K562 (cell line): ENCODE measurements around the gene NKAPL. TPM values are rescaled to one million over a fixed set of nuclear protein-coding genes. Genes with fewer than 3 reads are reported as not detected.
A peak's percentile ranks its signal among the peaks of the same experiment; 100 is the strongest.

Experiments used
- ARID1B ChIP-seq: fragments of 450-650 bp; IDR thresholded peaks from 2 replicates; pipeline ENCODE4 v1.6.1; 2016; ENCODE audit warnings: antibody characterized with exemption, mild to moderate bottlenecking, inconsistent platforms
- CBX1 ChIP-seq: sonication (generic); IDR thresholded peaks from 2 replicates; pipeline ENCODE4 v1.6.1; 2016; ENCODE audit warnings: antibody characterized with exemption, low read depth, mild to moderate bottlenecking
- CCAR2 ChIP-seq: fragments of 200-400 bp; formaldehyde crosslinking; IDR thresholded peaks from 2 replicates; pipeline ENCODE4 v1.6.1; 2017; ENCODE audit warnings: mild to moderate bottlenecking, low read depth, low read length
- DEAF1 ChIP-seq: fragments of 450-650 bp; formaldehyde crosslinking; IDR thresholded peaks from 2 replicates; pipeline ENCODE4 v1.4.0; 2020; ENCODE audit warnings: mild to moderate bottlenecking, moderate library complexity
- DNMT1 ChIP-seq: fragments of 450-650 bp; IDR thresholded peaks from 2 replicates; pipeline ENCODE4 v1.6.1; 2016; ENCODE audit warnings: antibody characterized with exemption, mild to moderate bottlenecking
- HOMEZ ChIP-seq: fragments of 250-450 bp; sonication (Bioruptor Pico); IDR thresholded peaks from 2 replicates; pipeline ENCODE4 v1.4.0; 2020; ENCODE audit warnings: mild to moderate bottlenecking, moderate library complexity
- MEF2A ChIP-seq: IDR thresholded peaks from 2 replicates; pipeline ENCODE4 v1.6.1; 2011; ENCODE audit warnings: low read depth, mild to moderate bottlenecking, low read length, moderate library complexity; ENCODE audit not compliant: control insufficient read depth
- NR2F6 ChIP-seq: fragments of 450-650 bp; formaldehyde crosslinking; IDR thresholded peaks from 2 replicates; pipeline ENCODE4 v1.4.0; 2020; ENCODE audit warnings: mild to moderate bottlenecking
- PHTF2 ChIP-seq: fragments of 250-450 bp; sonication (Bioruptor Pico); IDR thresholded peaks from 2 replicates; pipeline ENCODE4 v1.5.0; 2021; ENCODE audit warnings: mild to moderate bottlenecking
- POLR3A ChIP-seq: IDR thresholded peaks from 2 replicates; pipeline ENCODE4 v1.6.1; 2011; ENCODE audit warnings: borderline replicate concordance, mild to moderate bottlenecking, moderate library complexity; ENCODE audit not compliant: insufficient read length, insufficient read depth; ENCODE audit errors: extremely low read depth
- RBM17 ChIP-seq: fragments of 200-400 bp; formaldehyde crosslinking; IDR thresholded peaks from 2 replicates; pipeline ENCODE4 v1.6.1; 2017; ENCODE audit warnings: low read depth, mild to moderate bottlenecking, low read length, borderline replicate concordance
- SFPQ ChIP-seq: fragments of 200-400 bp; formaldehyde crosslinking; IDR thresholded peaks from 2 replicates; pipeline ENCODE4 v1.6.1; 2017; ENCODE audit warnings: mild to moderate bottlenecking, low read depth, low read length, moderate library complexity
- SMC3 ChIP-seq: conservative IDR thresholded peaks from 2 replicates; pipeline ENCODE4 v1.6.1; 2011; ENCODE audit warnings: low read depth, low read length, improper control_type of control experiment; ENCODE audit not compliant: insufficient read depth
- SREBF1 ChIP-seq: fragments of 150-350 bp; IDR thresholded peaks from 2 replicates; pipeline ENCODE4 v1.6.1; 2014; ENCODE audit warnings: antibody characterized with exemption, low read depth, low read length, borderline replicate concordance
- ZFPM2 ChIP-seq: fragments of 250-450 bp; sonication (Bioruptor Pico); IDR thresholded peaks from 2 replicates; pipeline ENCODE4 v1.5.1; 2022; ENCODE audit warnings: mild to moderate bottlenecking
- ZNF324 ChIP-seq: fragments of 250-450 bp; sonication (Bioruptor Pico); IDR thresholded peaks from 2 replicates; pipeline ENCODE4 v1.4.0; 2020; ENCODE audit warnings: mild to moderate bottlenecking
- ZNF431 ChIP-seq: sonication (generic); formaldehyde crosslinking; IDR thresholded peaks from 2 replicates; pipeline ENCODE4 v1.8.0; 2022; ENCODE audit warnings: mild to moderate bottlenecking, missing genetic modification reagents
- ZNF445 ChIP-seq: fragments of 250-450 bp; sonication (Bioruptor Pico); IDR thresholded peaks from 2 replicates; pipeline ENCODE4 v1.4.0; 2020; ENCODE audit warnings: low read depth, mild to moderate bottlenecking, moderate library complexity
- ZNF511 ChIP-seq: sonication (generic); formaldehyde crosslinking; IDR thresholded peaks from 2 replicates; pipeline ENCODE4 v1.8.0; 2022; ENCODE audit warnings: mild to moderate bottlenecking, missing genetic modification reagents
- ZNF780A ChIP-seq: fragments of 250-450 bp; sonication (Bioruptor Pico); IDR thresholded peaks from 2 replicates; pipeline ENCODE4 v1.5.0; 2021; ENCODE audit warnings: mild to moderate bottlenecking
- ZSCAN29 ChIP-seq: fragments of 450-650 bp; IDR thresholded peaks from 2 replicates; pipeline ENCODE4 v1.6.1; 2017
- polyA plus RNA-seq, 8 experiments: library from polyadenylated mRNA; depleted of rRNA in 4 of 8; stranded (reverse) in 5 of 8; unstranded in 3 of 8; fragments of >200 nt; fragmentation: Nextera tagmentation in 2 of 8; fragmentation: Illumina TruSeq in 1 of 8; extraction: Ambion mirVana in 2 of 8; extraction: Trizol in 1 of 8; gene quantifications; 2 replicates each; pipeline versions ENCODE4 v1.2.1 to v1.2.3, GENCODE V29; 2011 to 2014; ENCODE audit warnings: inconsistent platforms in 1 of 8, missing spikeins in 1 of 8
- total RNA-seq, 7 experiments: library from RNA; depleted of rRNA in 6 of 7; stranded (reverse); fragments of >200 nt in 6 of 7; fragmentation: Illumina TruSeq in 2 of 7; extraction: Trizol in 2 of 7; gene quantifications; 2 replicates each; pipeline versions ENCODE4 v1.2.1 to v1.2.3, GENCODE V29; 2011 to 2021; ENCODE audit warnings: low replicate concordance in 1 of 7
- TF ChIP-seq, protein P1 (sequence below): fragments of 450-650 bp; formaldehyde crosslinking; IDR thresholded peaks from 2 replicates; pipeline ENCODE4 v1.4.0; 2022; ENCODE audit warnings: missing genetic modification characterization

Gene NKAPL
- total and polyA plus RNA-seq, 9 of the 15 experiments (the other 6 are each of a cell fraction or from before 2014, with no cell fraction given): not detected

GRCh38 chr6:28281288-28282064, 22.4 kb downstream of the NKAPL start, which contains the start of gene PGBD1 (continued):
- TF ChIP-seq, protein P1, sequence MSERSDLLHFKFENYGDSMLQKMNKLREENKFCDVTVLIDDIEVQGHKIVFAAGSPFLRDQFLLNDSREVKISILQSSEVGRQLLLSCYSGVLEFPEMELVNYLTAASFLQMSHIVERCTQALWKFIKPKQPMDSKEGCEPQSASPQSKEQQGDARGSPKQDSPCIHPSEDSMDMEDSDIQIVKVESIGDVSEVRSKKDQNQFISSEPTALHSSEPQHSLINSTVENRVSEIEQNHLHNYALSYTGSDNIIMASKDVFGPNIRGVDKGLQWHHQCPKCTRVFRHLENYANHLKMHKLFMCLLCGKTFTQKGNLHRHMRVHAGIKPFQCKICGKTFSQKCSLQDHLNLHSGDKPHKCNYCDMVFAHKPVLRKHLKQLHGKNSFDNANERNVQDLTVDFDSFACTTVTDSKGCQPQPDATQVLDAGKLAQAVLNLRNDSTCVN: no peak
- TF ChIP-seq POLR3A (no peak), DNMT1 (no peak), CCAR2 (no peak), ZSCAN29 (0 out of 2 replicates have a peak, but pooled peaks have one; percentile 67), SMC3 (0 out of 2 replicates have a peak, but pooled peaks have one; percentile 28), RBM17 (no peak), PHTF2 (CRISPR knock-in tag) (no peak), MEF2A (no peak), ZNF431 (CRISPR knock-in tag) (no peak), ZNF511 (CRISPR knock-in tag) (peak; percentile 77), NR2F6 (CRISPR knock-in tag) (no peak), ZNF780A (CRISPR knock-in tag) (no peak), ZNF324 (no peak), ARID1B (0 out of 2 replicates have a peak, but pooled peaks have one; percentile 19), ZFPM2 (CRISPR knock-in tag) (no peak), HOMEZ (no peak), ZNF445 (CRISPR knock-in tag) (no peak), SREBF1 (no peak), SFPQ (no peak), CBX1 (peak; percentile 81; the same call in 1 of the 2 replicates), DEAF1 (no peak)
